PC-3 (cell line): Measurements from ENCODE around the gene BCL6B. TPM values are rescaled to one million over a fixed set of nuclear protein-coding genes. Genes with fewer than 3 reads are reported as not detected.

Source experiments
- ATAC-seq: fragments of 200-7000 bp; cut with Tn5 transposase; 2 replicates; pipeline ENCODE4 v1.9.1; 2020; ENCODE audit warnings: mild to moderate bottlenecking, moderate library complexity
- BruUV-seq: library from RNA; stranded (reverse); fragments of 400-500 nt; replicated peaks from 2 replicates; lab custom pipeline; 2021; lab: Mats Ljungman, UMichigan
- CTCF ChIA-PET: fragments of 300-600 bp; sonication (Branson Sonifier 250); formaldehyde crosslinking; loops from one replicate; lab custom pipeline; 2022; ENCODE audit warnings: antibody characterized with exemption; lab: Charles Lee
- POLR2A ChIA-PET: fragments of 300-600 bp; sonication (Branson Sonifier 250); formaldehyde crosslinking; loops from one replicate; lab custom pipeline; 2022; ENCODE audit warnings: antibody characterized with exemption; ENCODE audit not compliant: unreplicated experiment; lab: Charles Lee
- DNase-seq: peaks from one replicate; pipeline ENCODE4 v3.0.0-alpha.2; 2015
- H2AFZ ChIP-seq: fragments of 300-600 bp; sonication (generic); 2 replicates; pipeline ENCODE4 v1.6.0; 2016; ENCODE audit warnings: antibody characterized with exemption, low read length
- H3F3A ChIP-seq: fragments of 300-600 bp; sonication (generic); one replicate; pipeline ENCODE4 v1.6.0; 2017; ENCODE audit warnings: antibody characterized with exemption, low read length, control low read depth, mild to moderate bottlenecking; ENCODE audit not compliant: unreplicated experiment
- H3K27ac ChIP-seq: fragments of 300-600 bp; sonication (generic); 2 replicates; pipeline ENCODE4 v1.5.1; 2016; ENCODE audit warnings: mild to moderate bottlenecking, low read length
- H3K27me3 ChIP-seq: fragments of 300-600 bp; sonication (generic); 2 replicates; pipeline ENCODE4 v1.6.1; 2016; ENCODE audit warnings: low read length, mixed read lengths
- H3K36me3 ChIP-seq: fragments of 300-600 bp; sonication (generic); 2 replicates; pipeline ENCODE4 v1.6.1; 2016; ENCODE audit warnings: low read depth, mixed run types, low read length, mixed read lengths
- H3K4me1 ChIP-seq: fragments of 300-600 bp; sonication (generic); 2 replicates; pipeline ENCODE4 v1.5.1; 2016; ENCODE audit warnings: low read length; ENCODE audit not compliant: insufficient read depth
- H3K4me2 ChIP-seq: fragments of 300-600 bp; sonication (generic); 2 replicates; pipeline ENCODE4 v1.6.0; 2016; ENCODE audit warnings: low read length
- H3K4me3 ChIP-seq: fragments of 300-600 bp; sonication (generic); 2 replicates; pipeline ENCODE4 v1.5.1; 2016; ENCODE audit warnings: mild to moderate bottlenecking, low read length, mixed read lengths
- H3K79me2 ChIP-seq: fragments of 300-600 bp; sonication (generic); 2 replicates; pipeline ENCODE4 v1.6.1; 2017; ENCODE audit warnings: low read length, mixed read lengths
- H3K9ac ChIP-seq: fragments of 300-600 bp; sonication (generic); 2 replicates; pipeline ENCODE4 v1.6.0; 2016; ENCODE audit warnings: mild to moderate bottlenecking, low read length
- H3K9me2 ChIP-seq: fragments of 300-600 bp; sonication (generic); replicated peaks from 2 replicates; pipeline ENCODE4 v1.6.1; 2016; ENCODE audit warnings: mixed run types, low read length, mixed read lengths
- H3K9me3 ChIP-seq: fragments of 300-600 bp; sonication (generic); 2 replicates; pipeline ENCODE4 v1.6.1; 2016; ENCODE audit warnings: low read length, mixed read lengths
- H4K20me1 ChIP-seq: fragments of 300-600 bp; sonication (generic); 2 replicates; pipeline ENCODE4 v1.6.1; 2016; ENCODE audit warnings: low read length, mixed read lengths
- CTCF ChIP-seq: fragments of 300-600 bp; sonication (generic); conservative IDR thresholded peaks from 2 replicates; pipeline ENCODE4 v1.5.1; 2017; ENCODE audit warnings: antibody characterized with exemption, low read depth, mild to moderate bottlenecking, low read length
- EZH2 ChIP-seq: fragments of 300-600 bp; sonication (generic); IDR thresholded peaks from one replicate; pipeline ENCODE4 v1.6.1; 2017; ENCODE audit warnings: antibody characterized with exemption, mild to moderate bottlenecking, low read length; ENCODE audit not compliant: unreplicated experiment
- EZH2phosphoT487 ChIP-seq: fragments of 300-600 bp; sonication (generic); IDR thresholded peaks from 2 replicates; pipeline ENCODE4 v1.6.1; 2018; ENCODE audit warnings: mild to moderate bottlenecking, antibody characterized with exemption, low read length, borderline replicate concordance
- intact Hi-C: fragments of 100-400 bp; cut with micrococcal nuclease; formaldehyde crosslinking; loops from 2 replicates; pipeline ENCODE4 v1.9.0; 2023
- total RNA-seq: library from RNA; depleted of rRNA; stranded (reverse); fragments of >200 nt; gene quantifications from 2 replicates; pipeline ENCODE4 v1.2.3, GENCODE V29; 2014

Gene BCL6B
- total RNA-seq, 1 experiment from 2014 or later, result not detected

GRCh38 chr17:7016418-7016817 lies 6.4 kb upstream of the BCL6B start:
- TF ChIP-seq EZH2 (no peak), CTCF (no peak)
- H3K79me2 ChIP-seq, result peaks cover 28% of the 10 kb centered on the region
- no peak overlapping the region for H3K4me3 ChIP-seq
- H3K27me3 ChIP-seq, result no peaks in the 10 kb centered on the region
- H3K36me3 ChIP-seq, result no peaks in the 10 kb centered on the region
- BruUV-seq, result no TSS peak
- no peaks in the 10 kb centered on the region for H3F3A ChIP-seq
- DNase-seq (no peak), ATAC-seq (no peak)
- no peak overlapping the region for H2AFZ ChIP-seq
- ChIA-PET CTCF (no interaction called here), POLR2A (interaction anchor here (0.7 kb wide), 1 partner anchor 250 kb away, joined by 3 read pairs; no protein-coding TSS in a partner anchor)
- H3K9me2 ChIP-seq, result no peaks in the 10 kb centered on the region
- intact Hi-C loops, result no loop called here
- no peak overlapping the region for H3K4me2 ChIP-seq
- no peak overlapping the region for H3K9ac ChIP-seq
- no peak overlapping the region for H3K27ac ChIP-seq
- H3K4me1 ChIP-seq, result peaks cover 24% of the 10 kb centered on the region
- H3K9me3 ChIP-seq, result no peaks in the 10 kb centered on the region
- no peaks in the 10 kb centered on the region for H4K20me1 ChIP-seq

- H3K9me2 ChIP-seq, result no peaks in the 10 kb centered on the region
- ATAC-seq, result no peak
- ChIA-PET POLR2A (interaction anchor here (0.7 kb wide), 1 partner anchor 249 kb away, joined by 3 read pairs; no protein-coding TSS in a partner anchor), CTCF (no interaction called here)
- no peaks in the 10 kb centered on the region for H3K36me3 ChIP-seq
- H3K4me1 ChIP-seq, result peaks cover 27% of the 10 kb centered on the region
- H3K4me3 ChIP-seq, result no peak overlapping the region
- peaks cover 20% of the 10 kb centered on the region for H3K79me2 ChIP-seq
- H4K20me1 ChIP-seq, result no peaks in the 10 kb centered on the region
- H3F3A ChIP-seq, result no peaks in the 10 kb centered on the region
- no peak for TF ChIP-seq CTCF
- TF ChIP-seq EZH2phosphoT487, result no peak
- TF ChIP-seq EZH2, result no peak
- H3K27ac ChIP-seq, result no peak overlapping the region
- DNase-seq, result no peak
- H3K9ac ChIP-seq, result no peak overlapping the region
- no peak overlapping the region for H3K4me2 ChIP-seq
- BruUV-seq, result no TSS peak
- no peaks in the 10 kb centered on the region for H3K9me3 ChIP-seq
- no peaks in the 10 kb centered on the region for H3K27me3 ChIP-seq
- intact Hi-C loops, result no loop called here
- H2AFZ ChIP-seq, result no peak overlapping the region
Measured at GRCh38 chr17:7016886-7017826, 5.7 kb upstream of the BCL6B start.

GRCh38 chr17:7017827-7018200 lies 5.0 kb upstream of the BCL6B start:
- no peak overlapping the region for H3K4me3 ChIP-seq
- CTCF ChIA-PET, result no interaction called here
- H3K4me2 ChIP-seq, result no peak overlapping the region
- H4K20me1 ChIP-seq, result no peaks in the 10 kb centered on the region
- H3K79me2 ChIP-seq, result peaks cover 14% of the 10 kb centered on the region
- no peaks in the 10 kb centered on the region for H3K36me3 ChIP-seq
- H3K4me1 ChIP-seq, result peaks cover 27% of the 10 kb centered on the region
- TF ChIP-seq EZH2phosphoT487 (no peak), EZH2 (no peak), CTCF (no peak)
- H2AFZ ChIP-seq, result no peak overlapping the region
- intact Hi-C loops, result no loop called here
- no peaks in the 10 kb centered on the region for H3F3A ChIP-seq
- H3K9me2 ChIP-seq, result no peaks in the 10 kb centered on the region
- H3K27ac ChIP-seq, result no peak overlapping the region
- POLR2A ChIA-PET, result no interaction called here
- ATAC-seq, result no peak
- H3K27me3 ChIP-seq, result no peaks in the 10 kb centered on the region
- no peaks in the 10 kb centered on the region for H3K9me3 ChIP-seq
- no TSS peak for BruUV-seq
- H3K9ac ChIP-seq, result no peak overlapping the region
- no peak for DNase-seq
